ENCODE data around the gene ARL6IP1.
A peak's percentile ranks its signal among the peaks of the same experiment; 100 is the strongest.

ARL6IP1 gene

GRCh38 chr16:18799500-18799899 lies 1.8 kb downstream of the ARL6IP1 start:
- H4K20me1 ChIP-seq (ENCODE audit: insufficient read depth, low read length): no peaks in the 10 kb centered on the region
- H3K36me3 ChIP-seq (ENCODE audit: insufficient read depth, low read length): peaks cover 60% of the 10 kb centered on the region
- TF ChIP-seq EZH2 (IDR thresholded peaks at IDR 0.05; ENCODE audit: borderline replicate concordance, low read length): no peak
- TF ChIP-seq CTCF (IDR thresholded peaks at IDR 0.05; ENCODE audit: low read length): no peak
- H3K4me1 ChIP-seq (ENCODE audit: insufficient read depth, low read length, severe bottlenecking): peaks cover 45% of the 10 kb centered on the region
- no peak overlapping the region for H2AFZ ChIP-seq (ENCODE audit: low read length)
- no peaks in the 10 kb centered on the region for H3K27me3 ChIP-seq (ENCODE audit: insufficient read depth, low read length)
- peaks cover 40% of the 10 kb centered on the region for H3K79me2 ChIP-seq (ENCODE audit: insufficient read depth, low read length)
- no peaks in the 10 kb centered on the region for H3K9me3 ChIP-seq (ENCODE audit: low read length)
- peak overlapping the region; percentile 98 for H3K4me2 ChIP-seq (ENCODE audit: low read length)
- peak overlapping the region; percentile 97 for H3K9ac ChIP-seq (ENCODE audit: low read length)
- H3K27ac ChIP-seq (ENCODE audit: low read depth, low read length, poor library complexity, severe bottlenecking): peak overlapping the region; percentile 81
- no peaks in the 10 kb centered on the region for H3K9me2 ChIP-seq (ENCODE audit: low read depth, low read length)
- H3F3A ChIP-seq (ENCODE audit: insufficient read depth, low read length): 0 out of 2 replicates have a peak, but pooled peaks cover 6% of the 10 kb centered on the region
- H3K4me3 ChIP-seq (ENCODE audit: low read depth, low read length, poor library complexity, severe bottlenecking): peak overlapping the region; percentile 96

DNA sequence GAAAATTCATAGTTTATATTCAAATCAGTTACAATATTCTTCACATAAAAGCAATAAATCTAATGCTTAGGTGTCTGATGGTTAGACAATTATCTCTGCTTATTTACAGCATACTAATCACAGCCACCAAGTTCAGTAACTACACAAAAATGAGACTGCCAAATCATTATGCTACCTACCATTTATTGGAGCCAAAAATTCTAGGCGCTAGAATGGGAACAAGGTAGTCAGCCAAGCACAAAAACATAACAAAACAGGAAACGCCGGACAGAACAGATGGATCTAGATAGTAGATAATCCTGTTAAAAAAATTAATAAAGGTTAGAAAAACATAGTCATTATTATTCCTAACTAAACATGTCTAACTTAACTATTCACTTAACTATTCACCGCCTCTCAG lies 3.6 kb downstream of the ARL6IP1 start:
- no peak for TF ChIP-seq EZH2 (IDR thresholded peaks at IDR 0.05; ENCODE audit: borderline replicate concordance, low read length)
- TF ChIP-seq CTCF (IDR thresholded peaks at IDR 0.05; ENCODE audit: low read length): no peak
- Histone ChIP-seq H3K27ac (ENCODE audit: low read depth, low read length, poor library complexity, severe bottlenecking) (no peak overlapping the region), H3K9me2 (ENCODE audit: low read depth, low read length) (no peaks in the 10 kb centered on the region), H3F3A (ENCODE audit: insufficient read depth, low read length) (no peaks in the 10 kb centered on the region), H3K36me3 (ENCODE audit: insufficient read depth, low read length) (peaks cover 77% of the 10 kb centered on the region), H3K4me3 (ENCODE audit: low read depth, low read length, poor library complexity, severe bottlenecking) (no peak overlapping the region), H3K27me3 (ENCODE audit: insufficient read depth, low read length) (no peaks in the 10 kb centered on the region), H3K4me2 (ENCODE audit: low read length) (no peak overlapping the region), H3K9ac (ENCODE audit: low read length) (no peak overlapping the region), H4K20me1 (ENCODE audit: insufficient read depth, low read length) (no peaks in the 10 kb centered on the region), H2AFZ (ENCODE audit: low read length) (no peak overlapping the region), H3K79me2 (ENCODE audit: insufficient read depth, low read length) (peaks cover 40% of the 10 kb centered on the region), H3K9me3 (ENCODE audit: low read length) (no peaks in the 10 kb centered on the region), H3K4me1 (ENCODE audit: insufficient read depth, low read length, severe bottlenecking) (peaks cover 30% of the 10 kb centered on the region)

- TF ChIP-seq CTCF (IDR thresholded peaks at IDR 0.05; ENCODE audit: low read length) (no peak), EZH2 (IDR thresholded peaks at IDR 0.05; ENCODE audit: borderline replicate concordance, low read length) (no peak)
- Histone ChIP-seq H3K4me3 (ENCODE audit: low read depth, low read length, poor library complexity, severe bottlenecking) (no peak overlapping the region), H3K36me3 (ENCODE audit: insufficient read depth, low read length) (peaks cover 90% of the 10 kb centered on the region), H3K4me2 (ENCODE audit: low read length) (no peak overlapping the region), H4K20me1 (ENCODE audit: insufficient read depth, low read length) (no peaks in the 10 kb centered on the region), H3K27ac (ENCODE audit: low read depth, low read length, poor library complexity, severe bottlenecking) (no peak overlapping the region), H3K4me1 (ENCODE audit: insufficient read depth, low read length, severe bottlenecking) (peaks cover 25% of the 10 kb centered on the region), H3F3A (ENCODE audit: insufficient read depth, low read length) (peaks cover 11% of the 10 kb centered on the region; the same call in 1 of the 2 replicates), H3K27me3 (ENCODE audit: insufficient read depth, low read length) (no peaks in the 10 kb centered on the region), H3K9ac (ENCODE audit: low read length) (no peak overlapping the region), H2AFZ (ENCODE audit: low read length) (no peak overlapping the region), H3K9me2 (ENCODE audit: low read depth, low read length) (no peaks in the 10 kb centered on the region), H3K9me3 (ENCODE audit: low read length) (no peaks in the 10 kb centered on the region), H3K79me2 (ENCODE audit: insufficient read depth, low read length) (peaks cover 40% of the 10 kb centered on the region)
Measured at GRCh38 chr16:18796377-18796776, 5.0 kb downstream of the ARL6IP1 start.

Data from OCI-LY1 (cell line).